ENCODE data around the gene LCNL1. TPM values are rescaled to one million over a fixed set of nuclear protein-coding genes. Genes with fewer than 3 reads are reported as not detected.
"Not testable (repeated sequence)": the region's sequence is repeated elsewhere in the genome, so short reads cannot be mapped to it uniquely, and the experiment has no call there.

Gene LCNL1
- total and polyA plus RNA-seq, 10 of the 15 experiments (the other 5 are each of a cell fraction or from before 2014, with no cell fraction given) = not detected

- TF ChIP-seq ZBTB40 (IDR thresholded peaks at IDR 0.05; ENCODE audit: borderline replicate concordance) = no peak
- SMC1A ChIA-PET (ENCODE audit: uncharacterized antibody, unreplicated experiment) = interaction anchor here (5.2 kb wide), 1 partner anchor 85 kb away, joined by 77 read pairs; no protein-coding TSS in a partner anchor
- POLR2A ChIA-PET = no interaction called here
- FAIRE-seq (no peak), DNase-seq (ENCODE audit: low read depth, low spot score) (no peak), ATAC-seq (0 out of 3 replicates have a peak, but pooled peaks have one; percentile 5)
- Histone ChIP-seq H3K79me2 (ENCODE audit: control insufficient read depth, insufficient read depth, low read length) (no peaks in the 10 kb centered on the region), H3K36me3 (ENCODE audit: control insufficient read depth in 2 of 2, insufficient read depth in 2 of 2, low read length in 1 of 2) (no peaks in the 10 kb centered on the region), H3K4me3 (no peak overlapping the region), H3K27me3 (replicated peaks in 1 of 2; ENCODE audit: control insufficient read depth in 2 of 2, insufficient read depth in 2 of 2, low read length in 1 of 2) (no peaks in the 10 kb centered on the region), H3K9ac (ENCODE audit: control insufficient read depth, insufficient read depth, low read length) (no peak overlapping the region), H4K20me1 (ENCODE audit: control insufficient read depth, insufficient read depth) (no peaks in the 10 kb centered on the region), H3K9me3 (replicated peaks; ENCODE audit: control insufficient read depth, insufficient read depth, low read length) (no peaks in the 10 kb centered on the region), H3K27ac (ENCODE audit: control insufficient read depth, insufficient read depth) (no peak overlapping the region), H2AFZ (ENCODE audit: control insufficient read depth, low read depth, low read length) (no peak overlapping the region), H3K4me2 (ENCODE audit: control insufficient read depth, insufficient read depth) (no peak overlapping the region), H3K4me1 (ENCODE audit: control insufficient read depth, insufficient read depth, low read length) (peaks cover 50% of the 10 kb centered on the region)
- no TSS peak for BruUV-seq (replicated peaks)
- in situ Hi-C loops (cut with MboI) = no loop called here
- WGBS (ENCODE audit: insufficient coverage, insufficient replicate concordance, low lambda C conversion rate, missing lambda C conversion rate) = 24% methylated on average over 10 of the region's 10 CpGs
- RAD21 ChIA-PET (ENCODE audit: unreplicated experiment) = interaction anchor here (1.0 to 1.4 kb wide), 2 partner anchors 38 to 85 kb away, joined by 5 to 7 read pairs; partner anchors contain the start of gene SAPCD2
- CTCF ChIA-PET = interaction anchor here (1.0 to 4.7 kb wide), 6 partner anchors 28 to 245 kb away, joined by 3 to 163 read pairs (median 14); no protein-coding TSS in a partner anchor
- intact Hi-C loops (cut with micrococcal nuclease; ENCODE audit: unreplicated experiment) = no loop called here
Observed at GRCh38 chr9:137032858-137033257, 50.1 kb downstream of the LCNL1 start.

- peaks cover 48% of the 10 kb centered on the region for H3K4me1 ChIP-seq (ENCODE audit: control insufficient read depth, insufficient read depth, low read length)
- DNase-seq (ENCODE audit: low read depth, low spot score); intact Hi-C loops (cut with micrococcal nuclease; ENCODE audit: unreplicated experiment); ATAC-seq; H4K20me1 ChIP-seq (ENCODE audit: control insufficient read depth, insufficient read depth); H3K4me2 ChIP-seq (ENCODE audit: control insufficient read depth, insufficient read depth); in situ Hi-C loops (cut with MboI); H3K9me3 ChIP-seq (replicated peaks; ENCODE audit: control insufficient read depth, insufficient read depth, low read length); H2AFZ ChIP-seq (ENCODE audit: control insufficient read depth, low read depth, low read length); H3K27ac ChIP-seq (ENCODE audit: control insufficient read depth, insufficient read depth); H3K36me3 ChIP-seq (ENCODE audit: control insufficient read depth in 2 of 2, insufficient read depth in 2 of 2, low read length in 1 of 2); H3K27me3 ChIP-seq (replicated peaks in 1 of 2; ENCODE audit: control insufficient read depth in 2 of 2, insufficient read depth in 2 of 2, low read length in 1 of 2); H3K79me2 ChIP-seq (ENCODE audit: control insufficient read depth, insufficient read depth, low read length); POLR2A ChIA-PET; FAIRE-seq; H3K9ac ChIP-seq (ENCODE audit: control insufficient read depth, insufficient read depth, low read length); H3K4me3 ChIP-seq; BruUV-seq (replicated peaks): not testable (repeated sequence)
- 48% methylated on average over 5 of the region's 5 CpGs for WGBS (ENCODE audit: insufficient coverage, insufficient replicate concordance, low lambda C conversion rate, missing lambda C conversion rate)
- RAD21 ChIA-PET (ENCODE audit: unreplicated experiment) = interaction anchor here (3.8 kb wide), 1 partner anchor 86 kb away, joined by 109 read pairs; no protein-coding TSS in a partner anchor
- CTCF ChIA-PET = interaction anchor here (1.4 to 4.4 kb wide), 7 partner anchors 30 to 246 kb away, joined by 4 to 163 read pairs (median 24); partner anchors contain the start of gene SAPCD2
- SMC1A ChIA-PET (ENCODE audit: uncharacterized antibody, unreplicated experiment) = interaction anchor here (5.2 kb wide), 1 partner anchor 86 kb away, joined by 77 read pairs; no protein-coding TSS in a partner anchor
Observed at GRCh38 chr9:137033481-137033880, 50.7 kb downstream of the LCNL1 start.
